A549 (cell line): ENCODE measurements around the gene PRG3. TPM values are rescaled to one million over a fixed set of nuclear protein-coding genes. Genes with fewer than 3 reads are reported as not detected.
"Not testable (repeated sequence)": the region's sequence is repeated elsewhere in the genome, so short reads cannot be mapped to it uniquely, and the experiment has no call there.

Experiments
- ATAC-seq, 2 experiments: fragments of 200-7000 bp in 1 of 2; fragments of >200 bp in 1 of 2; cut with Nextera tagmentation in 1 of 2; cut with Tn5 transposase in 1 of 2; 3 replicates each; pipeline versions ENCODE4 v1.8.0 to v1.9.1; 2018 to 2020; ENCODE audit warnings: mild to moderate bottlenecking in 1 of 2, moderate library complexity in 1 of 2
- CTCF ChIA-PET: fragments of 300-600 bp; sonication (Branson Sonifier 250); formaldehyde crosslinking; extraction: SDS; loops from one replicate; lab custom pipeline; 2021; ENCODE audit warnings: antibody characterized with exemption, inconsistent platforms; lab: Yijun Ruan, JAX
- POLR2A ChIA-PET: fragments of 350-600 bp; formaldehyde crosslinking; extraction: SDS; loops from one replicate; lab custom pipeline; 2021; ENCODE audit warnings: antibody characterized with exemption, inconsistent platforms; lab: Yijun Ruan, JAX
- DNase-seq, 2 experiments: peaks; one replicate each; pipeline versions ENCODE4 v3.0.0 to v3.0.0-alpha.2; 2011 to 2016; ENCODE audit warnings: low read depth in 1 of 2, low spot score in 1 of 2
- FAIRE-seq: peaks from 2 replicates; lab custom pipeline; 2011; peaks lifted over from hg19 to GRCh38; lab: Jason Lieb, UNC
- H3K27ac ChIP-seq, 2 experiments: fragments of >200 bp; sonication (Bioruptor Twin); formaldehyde crosslinking; 3 replicates each; pipeline ENCODE4 v1.5.1; 2016 to 2017
- H3K4me1 ChIP-seq: fragments of >200 bp; sonication (Bioruptor Twin); formaldehyde crosslinking; 3 replicates; pipeline ENCODE4 v1.6.1; 2016
- H3K4me2 ChIP-seq: fragments of >200 bp; sonication (Bioruptor Twin); formaldehyde crosslinking; 3 replicates; pipeline ENCODE4 v1.6.1; 2016
- H3K4me3 ChIP-seq: fragments of >200 bp; sonication (Bioruptor Twin); formaldehyde crosslinking; 3 replicates; pipeline ENCODE4 v1.5.1; 2016
- H3K9me3 ChIP-seq: fragments of >200 bp; sonication (Bioruptor Twin); formaldehyde crosslinking; 3 replicates; pipeline ENCODE4 v1.6.1; 2016
- CTCF ChIP-seq: fragments of >200 bp; sonication (Bioruptor Twin); formaldehyde crosslinking; IDR thresholded peaks from 3 replicates; pipeline ENCODE4 v1.5.1; 2016
- JUNB ChIP-seq: fragments of >200 bp; sonication (Bioruptor Twin); formaldehyde crosslinking; IDR thresholded peaks from 2 replicates; pipeline ENCODE4 v1.6.1; 2016
- KDM1A ChIP-seq: fragments of 200-600 bp; sonication (generic); IDR thresholded peaks from 2 replicates; pipeline ENCODE4 v1.6.1; 2016; ENCODE audit warnings: low read depth, mild to moderate bottlenecking
- MAFK ChIP-seq: fragments of 450-650 bp; IDR thresholded peaks from 2 replicates; pipeline ENCODE4 v1.6.1; 2014; ENCODE audit not compliant: partially characterized antibody
- MAZ ChIP-seq: fragments of 150-350 bp; IDR thresholded peaks from 2 replicates; pipeline ENCODE4 v1.6.1; 2014; ENCODE audit warnings: antibody characterized with exemption, low read depth, low read length, borderline replicate concordance
- NFE2L2 ChIP-seq: fragments of 150-350 bp; conservative IDR thresholded peaks from 2 replicates; pipeline ENCODE4 v1.6.1; 2014; ENCODE audit warnings: low read length
- NPAS2 ChIP-seq: fragments of 250-450 bp; sonication (Bioruptor Pico); IDR thresholded peaks from 2 replicates; pipeline ENCODE4 v1.8.0; 2022; ENCODE audit warnings: mild to moderate bottlenecking, moderate library complexity, borderline replicate concordance
- NR3C1 ChIP-seq: fragments of >200 bp; sonication (Bioruptor Twin); formaldehyde crosslinking; IDR thresholded peaks from 3 replicates; pipeline ENCODE4 v1.6.1; 2017
- PHF8 ChIP-seq: fragments of 200-600 bp; sonication (generic); IDR thresholded peaks from 2 replicates; pipeline ENCODE4 v1.6.1; 2016; ENCODE audit warnings: low read depth, mild to moderate bottlenecking, antibody characterized with exemption, moderate library complexity, borderline replicate concordance
- RCOR1 ChIP-seq: fragments of 150-350 bp; IDR thresholded peaks from 2 replicates; pipeline ENCODE4 v1.6.1; 2014; ENCODE audit warnings: antibody characterized with exemption, low read length, low read depth
- REST ChIP-seq: fragments of 200-600 bp; sonication (generic); IDR thresholded peaks from 2 replicates; pipeline ENCODE4 v1.6.1; 2016; ENCODE audit warnings: antibody characterized with exemption, mild to moderate bottlenecking, moderate library complexity
- RFX5 ChIP-seq: fragments of 450-650 bp; IDR thresholded peaks from 2 replicates; pipeline ENCODE4 v1.7.1; 2014; ENCODE audit warnings: antibody characterized with exemption, mild to moderate bottlenecking, moderate library complexity
- ZC3H11A ChIP-seq: fragments of 450-650 bp; IDR thresholded peaks from 2 replicates; pipeline ENCODE4 v1.6.1; 2014; ENCODE audit warnings: antibody characterized with exemption, mild to moderate bottlenecking
- ZNF302 ChIP-seq: fragments of 250-450 bp; sonication (Bioruptor Pico); IDR thresholded peaks from 2 replicates; pipeline ENCODE4 v1.9.0; 2021; ENCODE audit warnings: inconsistent platforms, mild to moderate bottlenecking, moderate library complexity
- WGBS: methylation state at CpG from one replicate; pipeline ENCODE4 v1.1.6; 2017; ENCODE audit errors: missing lambda C conversion rate; 5-methylcytosine and 5-hydroxymethylcytosine counted together
- polyA plus RNA-seq, 4 experiments: library from polyadenylated mRNA; depleted of rRNA in 3 of 4; stranded (reverse); fragments of >200 nt; fragmentation: RNase III in 1 of 4; extraction: RNeasy Plus Mini Kit Qiagen cat#74134 plus additional on column Dnase treatment in 1 of 4; gene quantifications; 2 replicates in 3 of 4; 3 replicates in 1 of 4; pipeline ENCODE4 v1.2.3, GENCODE V29; 2011 to 2017
- TF ChIP-seq, protein P1 (sequence below): fragments of 150-350 bp; IDR thresholded peaks from 2 replicates; pipeline ENCODE4 v1.6.1; 2014; ENCODE audit warnings: low read depth, mild to moderate bottlenecking, low read length
- TF ChIP-seq, protein P2 (sequence below): fragments of 450-650 bp; IDR thresholded peaks from 2 replicates; pipeline ENCODE4 v1.6.1; 2014; ENCODE audit warnings: antibody characterized with exemption
- TF ChIP-seq, protein P3 (sequence below): IDR thresholded peaks from 2 replicates; pipeline ENCODE4 v1.6.1; 2012

The PRG3 gene
- polyA plus RNA-seq, 2 of the 4 experiments (the other 2 are of a cell fraction) = not detected

GRCh38 chr11:57363131-57364080 lies 17.5 kb downstream of the PRG3 start (continued):
- TF ChIP-seq REST = no peak
- TF ChIP-seq MAFK = no peak
- TF ChIP-seq MAZ = no peak
- TF ChIP-seq CTCF = no peak
- no peak for TF ChIP-seq KDM1A
- TF ChIP-seq, all 56 proteins: peak for 0

GRCh38 chr11:57361926-57362325 lies 19.0 kb downstream of the PRG3 start:
- H3K27ac ChIP-seq = peak overlapping the region; percentile 36 to 88; a peak in 3 of 6 replicates
- H3K4me1 ChIP-seq = peaks cover 38% of the 10 kb centered on the region
- no peak overlapping the region for H3K4me3 ChIP-seq
- TF ChIP-seq ZC3H11A = no peak
- TF ChIP-seq, protein P1, sequence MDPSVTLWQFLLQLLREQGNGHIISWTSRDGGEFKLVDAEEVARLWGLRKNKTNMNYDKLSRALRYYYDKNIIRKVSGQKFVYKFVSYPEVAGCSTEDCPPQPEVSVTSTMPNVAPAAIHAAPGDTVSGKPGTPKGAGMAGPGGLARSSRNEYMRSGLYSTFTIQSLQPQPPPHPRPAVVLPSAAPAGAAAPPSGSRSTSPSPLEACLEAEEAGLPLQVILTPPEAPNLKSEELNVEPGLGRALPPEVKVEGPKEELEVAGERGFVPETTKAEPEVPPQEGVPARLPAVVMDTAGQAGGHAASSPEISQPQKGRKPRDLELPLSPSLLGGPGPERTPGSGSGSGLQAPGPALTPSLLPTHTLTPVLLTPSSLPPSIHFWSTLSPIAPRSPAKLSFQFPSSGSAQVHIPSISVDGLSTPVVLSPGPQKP = no peak
- TF ChIP-seq, protein P2, sequence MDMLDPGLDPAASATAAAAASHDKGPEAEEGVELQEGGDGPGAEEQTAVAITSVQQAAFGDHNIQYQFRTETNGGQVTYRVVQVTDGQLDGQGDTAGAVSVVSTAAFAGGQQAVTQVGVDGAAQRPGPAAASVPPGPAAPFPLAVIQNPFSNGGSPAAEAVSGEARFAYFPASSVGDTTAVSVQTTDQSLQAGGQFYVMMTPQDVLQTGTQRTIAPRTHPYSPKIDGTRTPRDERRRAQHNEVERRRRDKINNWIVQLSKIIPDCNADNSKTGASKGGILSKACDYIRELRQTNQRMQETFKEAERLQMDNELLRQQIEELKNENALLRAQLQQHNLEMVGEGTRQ = no peak
- TF ChIP-seq ZNF302 (CRISPR knock-in tag) = no peak
- no peak for TF ChIP-seq NPAS2
- TF ChIP-seq RFX5 = no peak
- TF ChIP-seq, protein P3, sequence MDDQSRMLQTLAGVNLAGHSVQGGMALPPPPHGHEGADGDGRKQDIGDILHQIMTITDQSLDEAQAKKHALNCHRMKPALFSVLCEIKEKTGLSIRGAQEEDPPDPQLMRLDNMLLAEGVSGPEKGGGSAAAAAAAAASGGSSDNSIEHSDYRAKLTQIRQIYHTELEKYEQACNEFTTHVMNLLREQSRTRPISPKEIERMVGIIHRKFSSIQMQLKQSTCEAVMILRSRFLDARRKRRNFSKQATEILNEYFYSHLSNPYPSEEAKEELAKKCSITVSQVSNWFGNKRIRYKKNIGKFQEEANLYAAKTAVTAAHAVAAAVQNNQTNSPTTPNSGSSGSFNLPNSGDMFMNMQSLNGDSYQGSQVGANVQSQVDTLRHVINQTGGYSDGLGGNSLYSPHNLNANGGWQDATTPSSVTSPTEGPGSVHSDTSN = no peak
- no peak for TF ChIP-seq JUNB
- TF ChIP-seq NFE2L2 = no peak
- TF ChIP-seq NR3C1 = no peak
- TF ChIP-seq RCOR1 = no peak
- TF ChIP-seq CTCF = no peak
- TF ChIP-seq PHF8 = no peak
- TF ChIP-seq, all 56 proteins: peak for 0
- FAIRE-seq (no peak), ATAC-seq (no peak), DNase-seq (no peak)
- no peak overlapping the region for H3K4me2 ChIP-seq
- H3K9me3 ChIP-seq = peaks cover 5% of the 10 kb centered on the region; the same call in 1 of the 3 replicates
- POLR2A ChIA-PET = interaction anchor here (1.1 kb wide), 1 partner anchor 26 kb away, joined by 3 read pairs; the partner anchor contains the start of gene SSRP1
- CTCF ChIA-PET = interaction anchor here (0.8 to 2.1 kb wide), 13 partner anchors 10 to 207 kb away, joined by 3 to 8 read pairs (median 4); partner anchors contain the start of gene RTN4RL2
- WGBS = 76% methylated on average over 3 of the region's 3 CpGs

DNA sequence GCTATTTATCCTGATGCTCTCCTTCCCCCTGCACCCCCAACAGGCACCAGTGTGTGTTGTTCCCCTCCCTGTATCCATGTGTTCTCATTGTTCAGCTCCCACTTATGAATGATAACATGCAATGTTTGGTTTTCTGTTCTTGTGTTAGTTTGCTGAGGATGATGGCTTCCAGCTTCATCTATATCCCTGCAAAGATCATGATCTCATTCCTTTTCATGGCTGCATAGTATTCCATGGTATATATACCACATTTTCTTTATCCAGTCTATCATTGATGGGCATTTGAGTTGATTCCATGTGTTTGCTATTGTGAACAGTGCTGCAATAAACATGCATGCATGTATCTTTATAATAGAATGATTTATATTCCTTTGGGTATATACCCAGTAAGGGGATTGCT lies 19.5 kb downstream of the PRG3 start:
- Histone ChIP-seq H3K27ac (peak overlapping the region; percentile 84 to 88; a peak in 5 of 6 replicates), H3K4me1 (peaks cover 38% of the 10 kb centered on the region)
- H3K9me3 ChIP-seq, POLR2A ChIA-PET, H3K4me2 ChIP-seq, ATAC-seq, H3K4me3 ChIP-seq, FAIRE-seq, DNase-seq: not testable (repeated sequence)
- CTCF ChIA-PET = interaction anchor here (0.8 to 2.9 kb wide), 13 partner anchors 9 to 121 kb away, joined by 3 to 8 read pairs (median 4); partner anchors contain the start of gene RTN4RL2
